Panc1 (cell line): Measurements from ENCODE around the gene METTL16.

Experiments used
- POLR2AphosphoS5 ChIP-seq: IDR thresholded peaks from 2 replicates; pipeline ENCODE4 v1.6.1; 2012; ENCODE audit warnings: mild to moderate bottlenecking, low read depth, low read length, moderate library complexity
- REST ChIP-seq, 2 experiments: IDR thresholded peaks; 2 replicates each; pipeline ENCODE4 v1.6.1; 2011 to 2012; ENCODE audit warnings: low read depth in 2 of 2, control low read depth in 1 of 2, low read length in 1 of 2, mild to moderate bottlenecking in 1 of 2, moderate library complexity in 1 of 2; ENCODE audit not compliant: insufficient read depth in 1 of 2
- SIN3A ChIP-seq: IDR thresholded peaks from 2 replicates; pipeline ENCODE4 v1.6.1; 2012; ENCODE audit warnings: low read depth, mild to moderate bottlenecking, low read length, moderate library complexity, borderline replicate concordance; ENCODE audit not compliant: insufficient read depth
- TCF7L2 ChIP-seq: IDR thresholded peaks from 2 replicates; pipeline ENCODE4 v1.6.1; 2011; ENCODE audit warnings: mild to moderate bottlenecking, low read depth, low read length, inconsistent platforms
- TF ChIP-seq, protein P1 (sequence below): fragments of 450-650 bp; IDR thresholded peaks from 2 replicates; pipeline ENCODE4 v1.5.1; 2017; ENCODE audit warnings: mild to moderate bottlenecking

DNA sequence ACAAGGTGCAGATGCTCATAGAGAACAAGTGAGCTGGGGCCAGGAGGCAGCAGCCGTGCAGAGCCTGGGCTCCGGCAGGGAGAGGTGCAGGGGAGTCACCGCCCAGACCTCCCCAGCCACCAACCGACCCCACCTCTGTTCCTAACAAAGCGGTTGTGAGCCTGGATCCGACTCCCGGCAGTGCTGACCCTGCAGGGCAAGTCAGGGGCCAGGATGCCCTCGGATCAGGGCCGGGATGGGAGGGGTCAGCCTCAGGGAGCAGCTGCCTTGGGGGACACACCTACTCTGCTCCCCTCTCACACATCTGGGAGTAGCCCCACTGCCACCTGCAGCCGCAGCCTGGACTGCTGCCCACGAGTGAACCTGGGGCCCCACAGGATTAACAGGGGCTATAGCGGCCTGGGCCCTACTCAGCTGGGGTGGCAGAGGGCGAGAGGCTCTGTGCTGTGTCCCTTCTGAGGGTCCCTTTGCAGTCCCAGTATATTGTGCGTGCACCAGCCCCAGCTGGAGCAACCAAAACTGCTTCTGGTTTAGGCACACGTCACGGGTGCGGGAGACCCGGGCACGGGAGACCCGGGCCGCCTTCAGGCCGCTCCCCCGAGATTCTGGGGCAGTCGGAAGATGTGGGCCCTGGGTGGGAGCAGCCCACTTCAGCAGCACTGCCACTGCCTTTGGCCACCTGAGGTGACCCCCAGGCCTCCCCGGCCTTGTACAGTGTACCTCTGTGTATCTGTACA, 132.0 kb downstream of the METTL16 start:
- TF ChIP-seq POLR2AphosphoS5 (no peak), SIN3A (no peak), REST (IDR thresholded peaks at IDR 0.05; ENCODE audit: insufficient read depth in 1 of 2, low read depth in 2 of 2, low read length in 1 of 2) (no peak), TCF7L2 (no peak)
- TF ChIP-seq, protein P1, sequence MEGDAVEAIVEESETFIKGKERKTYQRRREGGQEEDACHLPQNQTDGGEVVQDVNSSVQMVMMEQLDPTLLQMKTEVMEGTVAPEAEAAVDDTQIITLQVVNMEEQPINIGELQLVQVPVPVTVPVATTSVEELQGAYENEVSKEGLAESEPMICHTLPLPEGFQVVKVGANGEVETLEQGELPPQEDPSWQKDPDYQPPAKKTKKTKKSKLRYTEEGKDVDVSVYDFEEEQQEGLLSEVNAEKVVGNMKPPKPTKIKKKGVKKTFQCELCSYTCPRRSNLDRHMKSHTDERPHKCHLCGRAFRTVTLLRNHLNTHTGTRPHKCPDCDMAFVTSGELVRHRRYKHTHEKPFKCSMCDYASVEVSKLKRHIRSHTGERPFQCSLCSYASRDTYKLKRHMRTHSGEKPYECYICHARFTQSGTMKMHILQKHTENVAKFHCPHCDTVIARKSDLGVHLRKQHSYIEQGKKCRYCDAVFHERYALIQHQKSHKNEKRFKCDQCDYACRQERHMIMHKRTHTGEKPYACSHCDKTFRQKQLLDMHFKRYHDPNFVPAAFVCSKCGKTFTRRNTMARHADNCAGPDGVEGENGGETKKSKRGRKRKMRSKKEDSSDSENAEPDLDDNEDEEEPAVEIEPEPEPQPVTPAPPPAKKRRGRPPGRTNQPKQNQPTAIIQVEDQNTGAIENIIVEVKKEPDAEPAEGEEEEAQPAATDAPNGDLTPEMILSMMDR, result no peak
